Iris pigment epithelial cell (primary cell): ENCODE measurements around the gene TSPYL4.

Source experiments
- DNase-seq: peaks from one replicate; pipeline ENCODE4 v3.0.0-alpha.2; 2011; ENCODE audit warnings: low read depth

The TSPYL4 gene

GRCh38 chr6:116229287-116229913 is 24.5 kb downstream of the TSPYL4 start:
- peak; percentile 95 for DNase-seq

- no peak for DNase-seq
Measured at GRCh38 chr6:116223355-116223754, 30.5 kb downstream of the TSPYL4 start.

- DNase-seq = peak; percentile 27
Measured at GRCh38 chr6:116221911-116222310, 32.0 kb downstream of the TSPYL4 start.

- DNase-seq = peak; percentile 47
Measured at GRCh38 chr6:116221067-116221466, 32.8 kb downstream of the TSPYL4 start.

- no peak for DNase-seq
Measured at GRCh38 chr6:116218866-116219265, 35.0 kb downstream of the TSPYL4 start.

GRCh38 chr6:116218172-116218633 is 35.7 kb downstream of the TSPYL4 start:
- no peak for DNase-seq

GRCh38 chr6:116217069-116217468 is 36.8 kb downstream of the TSPYL4 start:
- DNase-seq = peak; percentile 64

GRCh38 chr6:116215414-116215813 is 38.5 kb downstream of the TSPYL4 start:
- peak; percentile 63 for DNase-seq

- no peak for DNase-seq
Measured at GRCh38 chr6:116214681-116215080, 39.2 kb downstream of the TSPYL4 start.

GRCh38 chr6:116210750-116211425 is 43.0 kb downstream of the TSPYL4 start:
- DNase-seq = peak; percentile 80

GRCh38 chr6:116210316-116210715 is 43.6 kb downstream of the TSPYL4 start:
- DNase-seq = no peak

GRCh38 chr6:116208056-116208785 is 45.7 kb downstream of the TSPYL4 start:
- no peak for DNase-seq

GRCh38 chr6:116206231-116206903 is 47.5 kb downstream of the TSPYL4 start:
- peak; percentile 81 for DNase-seq

GRCh38 chr6:116205281-116205680 is 48.6 kb downstream of the TSPYL4 start:
- no peak for DNase-seq

- no peak for DNase-seq
Measured at GRCh38 chr6:116201538-116201937, 52.3 kb downstream of the TSPYL4 start.

- DNase-seq = peak; percentile 76
Measured at GRCh38 chr6:116200619-116201249, 53.1 kb downstream of the TSPYL4 start.
